ENCODE measurements around the gene CDC14A.

- TF ChIP-seq SRF (IDR thresholded peaks at IDR 0.05; ENCODE audit: low read depth, low read length) = no peak
- TF ChIP-seq RFX5 (IDR thresholded peaks at IDR 0.05; ENCODE audit: borderline replicate concordance, low read depth, low read length) = no peak
- no peak for TF ChIP-seq CTCF (IDR thresholded peaks at IDR 0.05; ENCODE audit: control extremely low read depth in 1 of 3, insufficient read depth in 1 of 3, low read depth in 1 of 3, low read length in 3 of 3)
- TF ChIP-seq GABPA (IDR thresholded peaks at IDR 0.05; ENCODE audit: borderline replicate concordance, insufficient read depth, low read length) = no peak
- no peak for TF ChIP-seq MAX (IDR thresholded peaks at IDR 0.05)
- no peak for TF ChIP-seq ATF3 (IDR thresholded peaks at IDR 0.05; ENCODE audit: insufficient read depth, low read depth, low read length)
- TF ChIP-seq NRF1 (IDR thresholded peaks at IDR 0.05; ENCODE audit: low read depth, low read length) = no peak
- no peak for TF ChIP-seq EP300 (IDR thresholded peaks at IDR 0.05; ENCODE audit: borderline replicate concordance in 1 of 2, low read depth in 2 of 2, low read length in 2 of 2)
- TF ChIP-seq JUND (IDR thresholded peaks at IDR 0.05; ENCODE audit: low read length) = no peak
- no peak for TF ChIP-seq TBP (IDR thresholded peaks at IDR 0.05; ENCODE audit: low read depth, low read length)
- no peak for TF ChIP-seq MAFK (IDR thresholded peaks at IDR 0.05; ENCODE audit: low read depth, low read length)
- no peak for TF ChIP-seq USF2 (IDR thresholded peaks at IDR 0.05; ENCODE audit: low read length)
- TF ChIP-seq YY1 (IDR thresholded peaks at IDR 0.05; ENCODE audit: low read depth, low read length) = no peak
- TF ChIP-seq POLR2A (IDR thresholded peaks at IDR 0.05; ENCODE audit: control extremely low read depth in 1 of 2, low read depth in 2 of 2, low read length in 2 of 2) = no peak
These were observed 89.3 kb downstream of the CDC14A start for GRCh38 chr1:100441651-100442050.

Measured in H1 (cell line).